ENCODE data around the gene REXO4. TPM values are rescaled to one million over a fixed set of nuclear protein-coding genes. Genes with fewer than 3 reads are reported as not detected.

The REXO4 gene
- total RNA-seq, 1 donor from 2014 or later, result 17.9 TPM

DNA sequence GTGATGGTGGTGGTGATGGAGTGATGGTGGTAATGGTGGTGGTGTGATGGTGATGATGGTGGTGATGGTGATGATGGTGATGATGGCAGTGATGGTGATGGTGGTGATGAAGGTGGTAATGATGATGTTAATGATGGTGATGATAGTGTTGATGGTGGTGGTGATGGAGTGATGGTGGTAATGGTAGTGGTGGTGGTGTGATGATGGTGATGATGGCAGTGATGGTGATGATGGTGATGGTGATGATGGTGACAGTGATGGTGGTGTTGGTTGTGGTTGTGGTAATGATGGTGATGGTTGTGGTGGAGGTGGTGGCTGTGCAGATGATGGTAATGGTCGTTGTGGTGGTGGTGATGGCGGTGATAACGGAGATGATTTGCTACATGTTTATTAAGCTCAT lies 34.4 kb downstream of the REXO4 start:
- no peaks in the 10 kb centered on the region for H3F3A ChIP-seq (ENCODE audit: low read depth)
- TF ChIP-seq CTCF (IDR thresholded peaks at IDR 0.05) (no peak), EZH2phosphoT487 (IDR thresholded peaks at IDR 0.05) (no peak), EZH2 (IDR thresholded peaks at IDR 0.05) (no peak)
- H3K27me3 ChIP-seq, result no peaks in the 10 kb centered on the region
- no peak overlapping the region for H2AFZ ChIP-seq (replicated peaks)
- H3K9me3 ChIP-seq (ENCODE audit: low read depth), result no peaks in the 10 kb centered on the region
- no peaks in the 10 kb centered on the region for H3K36me3 ChIP-seq
- H3K4me1 ChIP-seq, result no peaks in the 10 kb centered on the region
- H3K9ac ChIP-seq, result no peak overlapping the region
- H3K4me2 ChIP-seq, result no peak overlapping the region
- H3K79me2 ChIP-seq (ENCODE audit: low read depth), result no peaks in the 10 kb centered on the region
- no peak overlapping the region for H3K27ac ChIP-seq
- H3K4me3 ChIP-seq, result no peak overlapping the region
- H3K27ac Mint-ChIP-seq, result no peak overlapping the region
- no peak for DNase-seq (ENCODE audit: low spot score)
- no peaks in the 10 kb centered on the region for H3K9me3 Mint-ChIP-seq
- H3K36me3 Mint-ChIP-seq, result no peaks in the 10 kb centered on the region
- H4K20me1 ChIP-seq (ENCODE audit: low read depth), result no peaks in the 10 kb centered on the region
- H3K4me3 Mint-ChIP-seq, result no peak overlapping the region
- peaks cover 2% of the 10 kb centered on the region for H3K27me3 Mint-ChIP-seq (ENCODE audit: insufficient read depth, low read depth)
- H3K4me1 Mint-ChIP-seq, result peaks cover 2% of the 10 kb centered on the region

DNA sequence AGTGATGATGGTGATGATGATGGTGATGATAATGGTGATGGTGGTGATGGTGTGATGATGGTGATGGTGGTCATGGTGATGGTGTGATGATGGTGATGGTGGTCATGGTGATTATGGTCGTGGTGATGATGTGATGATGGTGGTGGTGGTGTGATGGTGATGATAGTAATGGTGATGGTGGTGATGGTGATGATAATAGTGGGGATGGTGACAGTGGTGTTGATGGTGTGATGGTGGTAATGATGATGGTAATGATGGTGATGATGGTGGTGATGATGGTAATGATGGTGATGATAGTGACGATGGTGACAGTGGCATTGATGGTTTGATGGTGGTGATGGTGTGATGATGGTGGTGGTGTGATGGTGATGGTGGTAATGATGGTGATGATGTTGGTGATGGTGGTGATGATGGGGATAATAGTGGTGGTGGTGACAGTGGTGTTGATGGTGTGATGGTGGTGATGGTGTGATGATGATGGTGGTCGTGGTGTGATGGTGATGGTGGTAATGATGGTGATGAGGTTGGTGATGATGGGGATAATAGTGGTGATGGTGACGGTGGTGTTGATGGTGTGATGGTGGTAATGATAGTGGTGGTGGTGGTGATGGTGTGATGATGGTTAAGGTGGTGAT lies 35.2 kb downstream of the REXO4 start:
- no peak for DNase-seq (ENCODE audit: low spot score)
- H3K4me2 ChIP-seq, result no peak overlapping the region
- no peak overlapping the region for H3K4me3 ChIP-seq

DNA sequence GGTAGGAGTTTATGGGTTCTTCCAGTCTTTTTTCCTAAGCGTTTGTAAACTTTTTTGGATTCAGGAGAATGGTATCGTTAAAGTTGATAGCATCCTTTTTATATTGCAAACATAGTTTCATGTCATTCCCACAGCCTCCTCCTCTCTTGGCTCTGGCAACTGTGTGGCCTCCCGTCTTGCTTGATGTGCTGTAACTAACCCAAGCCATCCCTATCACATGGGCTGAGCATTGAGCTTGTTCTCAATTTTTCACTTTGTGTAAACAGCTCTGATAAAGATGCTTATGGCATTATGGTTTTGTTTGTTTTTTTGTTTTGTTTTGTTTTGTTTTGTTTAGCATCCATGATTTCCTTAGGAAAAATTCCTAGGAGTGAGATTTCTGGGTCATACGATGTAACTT lies 37.1 kb downstream of the REXO4 start:
- Histone ChIP-seq H3K9me3 (ENCODE audit: low read depth) (no peaks in the 10 kb centered on the region), H3K4me3 (no peak overlapping the region), H4K20me1 (ENCODE audit: low read depth) (no peaks in the 10 kb centered on the region), H3K36me3 (no peaks in the 10 kb centered on the region), H2AFZ (replicated peaks) (no peak overlapping the region), H3K9ac (no peak overlapping the region), H3F3A (ENCODE audit: low read depth) (no peaks in the 10 kb centered on the region), H3K27me3 (peaks cover 13% of the 10 kb centered on the region), H3K27ac (no peak overlapping the region), H3K79me2 (ENCODE audit: low read depth) (peaks cover under 1% of the 10 kb centered on the region), H3K4me2 (no peak overlapping the region), H3K4me1 (no peaks in the 10 kb centered on the region)
- no peak overlapping the region for H3K27ac Mint-ChIP-seq
- DNase-seq (ENCODE audit: low spot score), result no peak
- peaks cover 6% of the 10 kb centered on the region for H3K4me1 Mint-ChIP-seq
- peaks cover 2% of the 10 kb centered on the region for H3K27me3 Mint-ChIP-seq (ENCODE audit: insufficient read depth, low read depth)
- H3K9me3 Mint-ChIP-seq, result no peaks in the 10 kb centered on the region
- no peak overlapping the region for H3K4me3 Mint-ChIP-seq
- no peaks in the 10 kb centered on the region for H3K36me3 Mint-ChIP-seq
- TF ChIP-seq EZH2phosphoT487 (IDR thresholded peaks at IDR 0.05) (no peak), EZH2 (IDR thresholded peaks at IDR 0.05) (no peak), CTCF (IDR thresholded peaks at IDR 0.05) (no peak)

More for the DNA sequence above, 35.2 kb downstream of the REXO4 start:
- no peaks in the 10 kb centered on the region for H4K20me1 ChIP-seq (ENCODE audit: low read depth)
- H3K9ac ChIP-seq, result no peak overlapping the region
- no peaks in the 10 kb centered on the region for H3K36me3 ChIP-seq
- H3F3A ChIP-seq (ENCODE audit: low read depth), result no peaks in the 10 kb centered on the region
- no peak for TF ChIP-seq EZH2 (IDR thresholded peaks at IDR 0.05)
- no peak for TF ChIP-seq CTCF (IDR thresholded peaks at IDR 0.05)
- TF ChIP-seq EZH2phosphoT487 (IDR thresholded peaks at IDR 0.05), result no peak
- Mint-ChIP-seq H3K36me3 (no peaks in the 10 kb centered on the region), H3K4me1 (peaks cover 6% of the 10 kb centered on the region), H3K4me3 (no peak overlapping the region), H3K9me3 (no peaks in the 10 kb centered on the region), H3K27me3 (ENCODE audit: insufficient read depth, low read depth) (peaks cover 2% of the 10 kb centered on the region), H3K27ac (no peak overlapping the region)
- H3K27ac ChIP-seq, result no peak overlapping the region
- H2AFZ ChIP-seq (replicated peaks), result no peak overlapping the region
- H3K79me2 ChIP-seq (ENCODE audit: low read depth), result no peaks in the 10 kb centered on the region
- no peaks in the 10 kb centered on the region for H3K9me3 ChIP-seq (ENCODE audit: low read depth)
- H3K4me1 ChIP-seq, result no peaks in the 10 kb centered on the region
- peaks cover 1% of the 10 kb centered on the region for H3K27me3 ChIP-seq

Measured in neural progenitor cell (in vitro differentiated cells).